GM21717 (cell line): ENCODE data around the gene XPO5.
"Not testable (repeated sequence)": the region's sequence is repeated elsewhere in the genome, so short reads cannot be mapped to it uniquely, and the experiment has no call there.

Source experiments
- ATAC-seq: cut with Tn5 transposase; IDR thresholded peaks from one replicate; pipeline ENCODE4 v1.9.1; 2021; ENCODE audit warnings: mild to moderate bottlenecking, moderate library complexity; ENCODE audit not compliant: unreplicated experiment

XPO5 gene

GRCh38 chr6:43575772-43576551 lies at the start of gene XPO5, which contains the start of gene POLH:
TSS of gene XPO5 (minus strand) at chr6:43576038. CDS start at chr6:43575864, 174 bp downstream.
TSS of gene POLH (plus strand) at chr6:43576185. CDS start at chr6:43582320, 6,135 bp downstream.
- peak; percentile 70 for ATAC-seq

- ATAC-seq: no peak
Measured at GRCh38 chr6:43625393-43625992, 49.7 kb upstream of the XPO5 start.

DNA sequence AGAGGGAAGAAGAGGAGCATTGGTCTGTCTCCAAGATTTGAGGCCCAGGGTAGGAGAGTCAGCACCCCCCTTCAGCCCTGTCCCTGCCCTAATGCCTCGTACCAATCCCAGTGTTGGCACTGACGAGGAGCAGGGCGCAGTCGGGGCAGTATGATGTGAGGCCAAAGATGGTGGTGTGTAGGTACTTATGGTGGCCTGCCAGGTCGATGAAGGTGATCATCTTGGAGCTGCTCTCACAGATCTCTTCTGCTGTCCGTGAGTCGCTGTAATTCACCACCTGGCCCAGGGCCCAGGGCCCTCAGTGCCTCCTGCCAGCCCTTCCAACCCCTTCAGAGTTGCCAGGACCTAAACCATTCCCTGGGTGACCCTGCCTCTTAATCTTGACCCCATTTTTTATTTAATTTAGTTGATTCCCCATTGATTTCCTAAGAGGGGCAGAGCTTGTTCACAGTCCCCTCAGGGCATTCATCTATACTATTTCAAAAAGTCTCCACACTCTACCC lies 49.0 kb upstream of the XPO5 start:
- ATAC-seq: no peak

GRCh38 chr6:43623880-43624785 lies 48.3 kb upstream of the XPO5 start:
- no peak for ATAC-seq

GRCh38 chr6:43622541-43622940 lies 46.7 kb upstream of the XPO5 start:
- no peak for ATAC-seq

- ATAC-seq: no peak
Measured at GRCh38 chr6:43621836-43622180, 46.0 kb upstream of the XPO5 start.

- no peak for ATAC-seq
Measured at GRCh38 chr6:43621078-43621835, 45.4 kb upstream of the XPO5 start.

- ATAC-seq: no peak
Measured at GRCh38 chr6:43616725-43617472, 41.1 kb upstream of the XPO5 start.

GRCh38 chr6:43614396-43614730 lies 38.5 kb upstream of the XPO5 start:
- no peak for ATAC-seq

DNA sequence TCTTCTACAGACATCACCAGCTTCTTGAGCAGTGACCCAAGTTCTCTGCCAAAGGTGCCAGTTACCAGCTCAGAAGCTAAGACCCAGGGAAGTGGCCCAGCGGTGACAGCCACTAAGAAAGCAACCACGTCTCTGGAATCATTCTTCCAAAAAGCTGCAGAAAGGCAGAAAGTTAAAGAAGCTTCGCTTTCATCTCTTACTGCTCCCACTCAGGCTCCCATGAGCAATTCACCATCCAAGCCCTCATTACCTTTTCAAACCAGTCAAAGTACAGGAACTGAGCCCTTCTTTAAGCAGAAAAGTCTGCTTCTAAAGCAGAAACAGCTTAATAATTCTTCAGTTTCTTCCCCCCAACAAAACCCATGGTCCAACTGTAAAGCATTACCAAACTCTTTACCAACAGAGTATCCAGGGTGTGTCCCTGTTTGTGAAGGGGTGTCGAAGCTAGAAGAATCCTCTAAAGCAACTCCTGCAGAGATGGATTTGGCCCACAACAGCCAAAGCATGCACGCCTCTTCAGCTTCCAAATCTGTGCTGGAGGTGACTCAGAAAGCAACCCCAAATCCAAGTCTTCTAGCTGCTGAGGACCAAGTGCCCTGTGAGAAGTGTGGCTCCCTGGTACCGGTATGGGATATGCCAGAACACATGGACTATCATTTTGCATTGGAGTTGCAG lies 38.0 kb upstream of the XPO5 start:
- ATAC-seq: no peak

DNA sequence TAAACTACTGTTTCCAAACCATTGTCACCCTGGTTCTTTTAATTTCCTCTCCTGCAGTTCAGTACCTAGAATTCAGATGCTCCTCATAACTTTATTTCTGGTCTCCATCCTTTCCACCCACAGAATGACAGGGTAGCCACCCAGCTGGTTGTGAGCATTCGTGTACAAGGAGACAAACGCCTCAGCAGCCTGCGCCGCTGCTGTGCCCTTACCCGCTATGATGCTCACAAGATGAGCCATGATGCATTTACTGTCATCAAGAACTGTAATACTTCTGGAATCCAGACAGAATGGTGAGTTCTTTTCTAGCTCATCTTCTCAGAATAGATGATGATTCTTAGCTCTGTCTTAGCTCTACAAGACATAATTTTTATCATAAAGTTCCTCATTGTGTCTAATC lies 34.6 kb upstream of the XPO5 start:
- no peak for ATAC-seq

DNA sequence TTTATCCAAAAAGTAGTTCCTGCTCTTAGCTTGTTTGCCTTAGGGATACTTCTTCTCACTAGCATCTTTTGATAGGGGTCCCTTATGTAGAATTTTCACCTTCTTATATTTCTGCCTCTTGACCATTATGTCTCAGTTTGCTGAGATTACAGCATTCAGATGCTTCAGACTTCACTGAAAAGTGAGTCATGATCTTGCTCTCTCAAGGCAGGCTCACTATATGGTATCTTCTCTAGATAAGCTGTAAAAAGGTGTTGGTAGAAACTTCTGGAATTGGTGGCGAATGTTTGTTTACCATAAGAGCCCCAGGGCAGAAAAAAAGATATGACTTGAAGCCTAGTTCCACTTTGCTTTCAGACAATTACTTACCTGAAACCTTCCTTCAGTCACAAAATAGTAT lies 33.6 kb upstream of the XPO5 start:
- ATAC-seq: no peak

- ATAC-seq: no peak
Measured at GRCh38 chr6:43608807-43609206, 33.0 kb upstream of the XPO5 start.

DNA sequence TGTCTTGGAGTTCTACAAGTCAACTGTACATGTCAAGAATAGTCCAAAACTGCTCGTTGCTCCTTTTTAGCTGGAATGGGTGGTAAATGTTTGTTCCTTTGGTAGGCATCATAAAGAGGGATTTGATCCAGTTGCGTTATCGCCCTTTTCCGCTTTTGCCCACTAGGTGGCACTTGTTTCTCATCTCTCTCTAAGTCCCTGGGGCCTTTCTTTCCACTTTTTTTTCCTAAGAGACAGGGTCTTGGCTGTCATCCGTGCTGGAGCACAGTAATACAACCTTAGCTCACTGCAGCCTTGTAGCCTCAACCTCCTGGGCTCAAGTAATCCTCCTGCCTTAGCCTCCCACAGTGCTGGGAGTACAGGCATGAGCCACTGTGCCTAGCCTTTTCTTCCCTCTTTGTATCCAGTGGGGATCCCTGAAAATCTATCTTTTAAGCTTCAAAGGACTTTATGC lies 32.5 kb upstream of the XPO5 start:
- no peak for ATAC-seq

GRCh38 chr6:43606019-43606418 lies 30.2 kb upstream of the XPO5 start:
- no peak for ATAC-seq

DNA sequence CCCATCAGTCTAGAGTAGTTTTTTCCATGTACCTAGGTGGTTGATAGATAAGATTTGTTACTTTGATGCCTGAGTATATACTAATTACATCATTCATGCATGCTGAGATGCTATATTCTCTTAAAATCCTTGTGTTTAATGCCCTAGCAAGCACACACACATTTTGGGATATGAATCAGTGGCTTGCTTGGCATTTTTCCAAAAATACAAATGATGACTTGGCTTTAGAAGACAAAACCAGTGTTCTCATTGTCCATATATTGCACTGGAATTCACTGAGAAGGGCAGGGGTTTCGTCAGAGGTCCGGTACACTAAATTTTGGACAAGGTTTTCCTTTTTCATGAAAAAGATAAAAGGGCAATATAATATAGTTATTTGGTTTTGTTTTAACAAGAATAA lies 28.3 kb upstream of the XPO5 start:
- no peak for ATAC-seq

- ATAC-seq: no peak
Measured at GRCh38 chr6:43600595-43600994, 24.8 kb upstream of the XPO5 start.

- ATAC-seq: no peak
Measured at GRCh38 chr6:43593938-43594337, 18.1 kb upstream of the XPO5 start.

DNA sequence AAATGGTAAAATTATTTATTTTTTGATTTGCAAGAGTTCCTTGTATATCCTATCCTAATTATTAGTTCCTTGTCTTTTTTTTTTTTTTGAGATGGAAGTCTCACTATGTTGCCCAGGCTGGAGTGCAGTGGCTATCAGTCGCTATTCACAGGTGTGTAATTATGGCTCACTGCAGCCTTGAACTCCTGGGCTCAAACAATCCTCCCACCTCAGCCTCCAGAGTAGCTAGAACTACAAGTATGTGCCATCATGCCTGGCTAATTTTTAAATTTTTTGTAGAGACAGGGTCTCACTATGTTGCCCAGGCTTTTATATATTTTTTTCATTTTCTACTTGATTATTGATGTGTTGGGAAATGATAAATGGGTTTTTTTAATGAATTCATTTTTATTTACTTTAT lies 13.7 kb upstream of the XPO5 start:
- ATAC-seq: not testable (repeated sequence)
